BJ (cell line): ENCODE results near the gene NIN. TPM values are rescaled to one million over a fixed set of nuclear protein-coding genes. Genes with fewer than 3 reads are reported as not detected.

Experiments
- CTCF ChIA-PET: fragments of 350-600 bp; formaldehyde crosslinking; extraction: SDS; loops from one replicate; lab custom pipeline; 2021; ENCODE audit warnings: antibody characterized with exemption, inconsistent platforms; lab: Yijun Ruan, JAX
- POLR2A ChIA-PET: fragments of 300-600 bp; sonication (Branson Sonifier 250); formaldehyde crosslinking; extraction: SDS; loops from one replicate; lab custom pipeline; 2021; ENCODE audit warnings: antibody characterized with exemption; lab: Charles Lee
- DNase-seq: peaks from one replicate; pipeline ENCODE4 v3.0.0-alpha.2; 2011; ENCODE audit warnings: low read depth
- H3K27me3 ChIP-seq: 2 replicates; pipeline ENCODE4 v1.6.0; 2011; ENCODE audit warnings: low read length; ENCODE audit not compliant: control insufficient read depth, insufficient read depth
- H3K36me3 ChIP-seq: 2 replicates; pipeline ENCODE4 v1.5.1; 2011; ENCODE audit warnings: low read length; ENCODE audit not compliant: control insufficient read depth, insufficient read depth
- H3K4me3 ChIP-seq: 2 replicates; pipeline ENCODE4 v1.5.1; 2011; ENCODE audit warnings: low read depth, mild to moderate bottlenecking, control low read depth, low read length
- CTCF ChIP-seq: IDR thresholded peaks from 2 replicates; pipeline ENCODE4 v1.5.1; 2011; ENCODE audit warnings: low read depth, mild to moderate bottlenecking, control low read depth, inconsistent platforms, low read length, moderate library complexity; ENCODE audit not compliant: insufficient read depth
- polyA plus RNA-seq: library from polyadenylated mRNA; depleted of rRNA; stranded (reverse); fragments of >200 nt; gene quantifications from 2 replicates; pipeline ENCODE4 v1.2.3, GENCODE V29; 2011

The NIN gene
- polyA plus RNA-seq, 1 experiment = 11.4 TPM

- DNase-seq = no peak
- Histone ChIP-seq H3K36me3 (no peaks in the 10 kb centered on the region), H3K4me3 (no peak overlapping the region), H3K27me3 (no peaks in the 10 kb centered on the region)
- ChIA-PET CTCF (interaction anchor here (1.3 to 4.5 kb wide), 2 partner anchors 11 to 63 kb away, joined by 4 to 19 read pairs; no protein-coding TSS in a partner anchor), POLR2A (no interaction called here)
- no peak for TF ChIP-seq CTCF
These were observed 33.5 kb downstream of the NIN start for GRCh38 chr14:50797250-50798047.

GRCh38 chr14:50796390-50796789, 34.6 kb downstream of the NIN start:
- Histone ChIP-seq H3K36me3 (no peaks in the 10 kb centered on the region), H3K27me3 (no peaks in the 10 kb centered on the region), H3K4me3 (no peak overlapping the region)
- DNase-seq = no peak
- ChIA-PET POLR2A (no interaction called here), CTCF (interaction anchor here (1.3 to 4.5 kb wide), 2 partner anchors 12 to 64 kb away, joined by 4 to 19 read pairs; no protein-coding TSS in a partner anchor)
- TF ChIP-seq CTCF = no peak

- POLR2A ChIA-PET = no interaction called here
- H3K36me3 ChIP-seq = no peaks in the 10 kb centered on the region
- no peaks in the 10 kb centered on the region for H3K27me3 ChIP-seq
- CTCF ChIA-PET = interaction anchor here (1.3 to 4.5 kb wide), 3 partner anchors 12 to 64 kb away, joined by 4 to 19 read pairs (median 11); no protein-coding TSS in a partner anchor
- no peak for DNase-seq
- H3K4me3 ChIP-seq = no peak overlapping the region
- no peak for TF ChIP-seq CTCF
These were observed 35.1 kb downstream of the NIN start for GRCh38 chr14:50795909-50796308.

- ChIA-PET POLR2A (no interaction called here), CTCF (interaction anchor here (2.2 to 4.5 kb wide), 2 partner anchors 17 to 65 kb away, joined by 11 to 19 read pairs; no protein-coding TSS in a partner anchor)
- H3K36me3 ChIP-seq = no peaks in the 10 kb centered on the region
- no peak for TF ChIP-seq CTCF
- H3K27me3 ChIP-seq = no peaks in the 10 kb centered on the region
- no peak for DNase-seq
- H3K4me3 ChIP-seq = no peak overlapping the region
These were observed 35.8 kb downstream of the NIN start for GRCh38 chr14:50795142-50795541.

- TF ChIP-seq CTCF = no peak
- H3K27me3 ChIP-seq = no peaks in the 10 kb centered on the region
- ChIA-PET POLR2A (no interaction called here), CTCF (interaction anchor here (2.1 to 4.5 kb wide), 3 partner anchors 8 to 66 kb away, joined by 4 to 19 read pairs (median 11); no protein-coding TSS in a partner anchor)
- no peaks in the 10 kb centered on the region for H3K36me3 ChIP-seq
- DNase-seq = no peak
- no peak overlapping the region for H3K4me3 ChIP-seq
These were observed 36.8 kb downstream of the NIN start for GRCh38 chr14:50794068-50794645.
